Umbilical cord (tissue), 2 donors: Measurements from ENCODE around the gene NHSL1. TPM values are rescaled to one million over a fixed set of nuclear protein-coding genes. Genes with fewer than 3 reads are reported as not detected.
A peak's percentile ranks its signal among the peaks of the same experiment; 100 is the strongest.

Experiments used
- DNase-seq: peaks from one replicate; pipeline ENCODE4 v3.0.0-alpha.2; 2015; ENCODE audit warnings: low spot score
- total RNA-seq: library from RNA; depleted of rRNA; stranded (reverse); fragments of >200 nt; gene quantifications from one replicate; pipeline ENCODE4 v1.2.3, GENCODE V29; 2014; ENCODE audit warnings: low replicate concordance; ENCODE audit not compliant: insufficient read depth

The NHSL1 gene
- total RNA-seq, 1 donor from 2014 or later: 25.8 TPM

DNA sequence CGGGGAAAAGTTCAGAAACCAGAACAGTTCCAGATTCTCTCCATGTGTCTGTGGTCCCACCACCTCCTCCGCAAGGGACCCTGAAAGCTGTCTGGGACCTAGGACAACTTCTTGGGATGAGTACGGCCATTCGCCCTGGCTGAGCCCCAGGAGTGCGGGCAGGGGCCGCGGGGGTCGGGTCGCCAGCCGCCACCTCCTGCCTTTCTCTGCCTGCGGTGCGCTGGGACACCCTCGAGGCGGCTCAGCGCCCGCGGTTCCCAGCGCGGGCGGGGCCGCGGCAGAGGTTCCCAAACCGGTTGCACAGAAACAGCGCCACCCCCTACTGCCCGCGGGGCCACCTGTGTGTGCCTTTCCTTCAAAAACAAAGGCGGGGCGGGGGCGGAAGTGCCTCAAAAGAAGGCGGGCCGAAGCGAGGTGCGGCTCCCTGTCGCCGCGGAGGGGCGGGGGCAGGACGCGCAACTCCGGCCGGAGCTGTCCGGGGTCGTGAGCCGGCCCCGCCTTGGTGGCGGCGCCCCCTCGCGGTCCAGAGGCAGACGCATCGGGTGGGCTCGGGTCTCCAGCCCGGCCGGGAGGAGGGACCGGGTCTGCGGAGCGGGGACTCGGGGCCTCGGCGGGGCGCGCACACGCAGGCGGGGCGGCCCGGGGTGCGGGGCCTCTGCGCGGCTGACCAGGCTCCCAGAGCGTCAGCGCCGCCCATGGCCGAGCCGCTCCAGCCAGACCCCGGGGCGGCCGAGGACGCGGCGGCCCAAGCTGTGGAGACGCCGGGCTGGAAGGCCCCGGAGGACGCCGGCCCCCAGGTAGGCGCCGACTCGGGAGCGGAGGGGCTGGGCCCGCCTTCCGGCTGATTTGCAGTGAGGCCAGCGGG lies 95.3 kb downstream of the NHSL1 start, which contains the start of gene HEBP2:
Gene HEBP2, plus strand, starts transcription at position 423 of the 865 bp plus-strand sequence. Its CDS starts 273 bp downstream, at position 696.
- DNase-seq: peak; percentile 96

DNA sequence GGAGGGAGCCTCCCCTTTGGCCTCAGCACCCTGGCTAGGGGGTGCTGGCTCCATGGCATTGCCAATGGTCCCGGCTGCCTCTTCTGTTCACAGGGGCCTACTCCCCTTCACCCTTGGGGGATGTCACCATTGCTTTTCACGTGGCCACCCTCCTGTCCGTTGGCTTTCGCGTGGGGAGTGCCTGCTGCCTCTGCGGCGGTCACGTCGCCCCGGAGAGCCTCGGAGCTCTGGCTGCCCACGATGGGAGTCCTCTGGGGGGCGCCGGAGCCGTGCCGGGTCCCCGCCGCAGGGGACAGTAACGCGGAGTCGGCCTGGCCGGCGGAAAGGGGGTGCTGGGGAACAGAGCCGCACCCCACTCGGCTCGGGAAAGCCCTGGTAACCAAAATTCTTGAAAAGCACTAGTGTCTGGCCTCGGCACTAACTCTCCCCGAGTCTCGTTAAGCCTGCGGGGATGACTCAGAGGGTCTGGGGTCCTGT lies 95.9 kb downstream of the NHSL1 start:
- peak; percentile 52 for DNase-seq

DNA sequence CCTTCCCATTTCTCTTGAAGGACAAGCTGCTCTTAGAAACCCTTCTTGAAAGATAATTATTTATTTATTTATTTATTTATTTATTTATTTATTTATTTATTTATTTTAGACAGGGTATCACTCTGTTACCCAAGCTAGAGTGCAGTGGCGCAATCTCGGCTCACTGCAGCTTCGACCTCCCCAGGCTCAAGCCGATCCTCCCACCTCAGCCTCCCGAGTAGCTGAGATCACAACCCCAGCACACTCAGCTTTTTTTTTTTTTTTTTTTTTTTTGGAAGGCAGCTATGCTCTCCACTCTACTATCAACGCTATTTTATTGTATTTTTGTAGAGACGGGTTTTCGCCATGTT lies 96.5 kb downstream of the NHSL1 start:
- no peak for DNase-seq

DNA sequence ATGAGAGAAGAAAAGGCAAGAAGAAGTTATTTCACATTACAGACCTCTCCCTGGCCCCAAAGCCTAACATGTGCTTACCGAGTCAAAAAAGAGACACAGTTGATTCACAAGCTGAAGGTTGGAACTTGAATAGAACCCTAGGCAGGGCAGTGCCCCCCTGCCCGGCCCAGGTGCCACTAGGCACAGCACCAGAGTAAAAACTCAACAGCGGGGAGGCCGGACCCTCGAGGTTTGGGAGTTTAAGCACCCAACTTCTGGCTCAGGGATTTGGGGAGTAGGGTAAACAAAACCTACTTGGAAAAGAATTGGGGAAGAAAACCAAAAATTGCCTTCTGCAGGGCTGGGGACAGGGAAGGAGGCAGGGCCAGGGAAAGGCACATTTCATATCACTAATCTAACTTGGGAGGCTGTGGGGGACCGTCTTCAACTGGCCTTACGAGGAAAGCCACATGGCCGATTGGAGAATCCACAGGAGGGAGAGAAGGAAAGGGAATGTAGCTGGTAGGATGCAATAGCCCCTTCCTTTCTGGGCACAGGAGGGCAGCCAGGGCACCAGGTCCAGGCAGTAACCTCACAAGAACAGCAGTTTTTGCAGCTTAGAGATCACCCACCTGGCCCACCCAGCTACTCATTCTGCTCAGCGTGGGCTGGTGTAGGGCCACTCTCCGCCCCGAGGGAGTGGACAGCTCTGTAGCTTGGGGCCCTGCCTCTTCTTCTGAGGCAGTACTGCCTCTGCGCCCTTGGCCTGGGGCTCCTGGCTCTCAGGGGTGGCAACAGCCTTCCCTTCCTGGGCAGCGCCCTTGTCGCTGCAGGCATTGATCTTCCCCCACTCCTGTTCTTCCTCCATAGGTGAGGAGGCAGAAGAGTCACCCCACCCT lies 97.1 kb downstream of the NHSL1 start:
- no peak for DNase-seq

DNA sequence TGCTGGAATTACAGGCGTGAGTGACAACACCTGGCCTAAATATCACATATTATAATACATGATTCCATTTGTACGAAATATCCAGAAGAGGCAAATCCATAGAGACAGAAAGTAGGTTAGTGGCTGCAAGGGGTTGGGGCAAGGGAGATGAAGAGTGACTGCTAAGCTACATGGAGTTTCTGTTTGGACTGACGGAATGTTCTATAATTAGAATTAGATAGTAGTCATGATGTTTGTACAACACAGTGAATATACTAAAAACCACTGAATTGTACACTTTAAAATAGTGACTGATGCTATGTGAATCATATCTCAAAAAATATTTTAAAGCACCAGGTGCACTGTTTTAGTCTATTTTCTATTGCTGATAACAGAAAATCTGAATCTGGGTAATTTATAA lies 99.0 kb downstream of the NHSL1 start:
- no peak for DNase-seq

DNA sequence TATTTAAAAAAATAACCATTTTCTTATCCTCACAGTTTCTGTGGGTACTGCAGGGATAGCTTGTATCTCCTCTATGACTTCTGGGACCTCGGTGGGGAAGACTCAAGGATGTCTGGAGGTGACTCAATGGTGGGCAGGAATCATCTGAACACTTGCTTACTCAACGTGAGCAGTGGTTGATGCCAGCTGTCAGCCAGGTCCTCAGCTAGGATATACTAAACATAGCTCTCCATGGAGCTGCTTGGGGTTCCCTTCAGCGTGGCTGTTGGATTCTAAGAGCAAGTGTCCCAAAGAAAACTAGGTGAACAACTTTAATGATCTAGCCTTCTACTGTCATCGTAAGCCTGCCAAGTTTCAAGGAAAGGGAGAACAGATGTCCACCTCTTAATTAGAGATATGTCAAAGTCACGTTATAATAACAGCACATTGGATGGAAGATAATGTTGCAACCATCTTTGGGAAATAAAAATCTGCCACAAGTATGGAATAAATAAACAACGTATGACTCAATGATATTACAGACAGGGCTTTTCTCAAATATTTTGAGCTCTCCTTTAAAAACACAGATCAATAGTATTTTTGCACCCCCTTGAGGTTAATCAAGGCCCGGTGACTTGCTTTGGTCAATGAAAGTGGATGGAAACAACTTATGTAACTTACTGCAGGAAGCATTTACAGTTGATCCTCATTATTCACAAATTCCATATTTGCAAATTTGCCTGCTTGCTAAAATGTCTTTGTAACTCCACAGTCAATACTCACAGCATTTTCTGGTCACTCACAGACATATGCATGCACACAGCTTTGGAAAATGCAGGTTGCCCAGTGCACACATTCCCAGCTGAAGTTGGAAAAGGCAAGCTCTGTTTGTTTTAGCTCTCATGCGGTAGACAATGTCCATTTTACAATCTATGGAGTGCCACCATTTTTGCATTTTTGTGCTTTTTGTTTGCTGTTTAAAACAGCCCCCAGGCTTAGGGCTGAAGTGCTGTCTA lies 101.9 kb downstream of the NHSL1 start:
- no peak for DNase-seq

DNA sequence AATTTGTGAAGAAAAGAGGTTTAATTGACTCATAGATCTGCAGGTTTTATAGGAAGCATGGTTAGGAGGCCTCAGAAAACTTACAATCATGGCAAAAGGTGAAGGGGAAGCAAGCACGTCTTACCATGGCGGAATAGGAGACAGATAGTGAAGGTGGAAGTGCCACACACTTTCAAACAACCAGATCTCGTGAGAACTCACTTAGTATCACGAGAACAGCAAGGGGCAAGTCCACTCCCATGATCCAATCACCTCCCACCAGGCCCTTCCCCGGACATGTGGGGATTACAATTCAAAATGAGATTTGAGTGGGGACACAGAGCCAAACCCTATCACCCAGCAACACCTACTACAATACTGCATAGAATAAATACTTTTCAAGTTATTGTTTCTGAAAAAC lies 102.6 kb downstream of the NHSL1 start:
- DNase-seq: no peak

DNA sequence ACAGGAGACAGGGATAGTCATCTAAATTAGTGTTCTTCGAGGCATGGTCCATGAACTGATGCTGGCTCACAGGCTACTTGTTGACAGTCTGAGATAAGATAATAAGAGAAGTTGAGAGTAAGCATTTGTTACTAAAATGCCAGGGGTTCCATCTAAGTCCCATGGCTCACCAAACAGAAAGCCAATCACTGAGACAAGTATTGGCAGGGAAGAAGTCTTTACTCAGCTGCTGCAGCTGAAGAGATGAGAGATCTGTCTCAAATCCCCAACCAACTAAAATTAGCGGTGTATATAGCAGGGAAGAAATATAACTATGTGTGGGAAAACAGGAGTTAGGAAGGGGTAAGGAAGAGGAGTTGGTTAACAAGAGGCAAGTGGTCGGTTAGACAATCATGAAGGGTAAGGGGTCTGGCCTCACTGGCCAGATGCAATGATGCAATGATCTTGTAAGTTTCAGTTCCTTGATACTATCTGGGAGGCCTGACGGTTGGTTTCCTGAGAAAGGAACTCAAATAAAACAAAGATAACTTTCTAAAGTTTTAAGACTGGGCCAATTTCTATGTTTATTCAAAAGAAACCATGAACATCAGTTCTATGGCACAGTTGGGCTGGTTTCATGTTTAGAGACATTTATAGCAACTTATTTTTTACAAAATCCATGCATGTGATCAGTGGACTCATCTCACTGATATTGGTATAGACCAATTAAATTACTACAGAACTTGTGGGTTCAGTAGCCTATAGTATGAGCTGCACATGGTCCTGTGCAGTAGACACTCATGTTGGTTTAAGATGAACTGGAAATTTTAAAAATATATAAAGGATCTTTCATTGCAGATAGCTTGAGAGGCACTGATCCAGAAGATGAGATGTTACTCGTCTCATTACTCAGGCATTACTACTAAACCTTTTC lies 105.2 kb downstream of the NHSL1 start:
- DNase-seq: no peak

DNA sequence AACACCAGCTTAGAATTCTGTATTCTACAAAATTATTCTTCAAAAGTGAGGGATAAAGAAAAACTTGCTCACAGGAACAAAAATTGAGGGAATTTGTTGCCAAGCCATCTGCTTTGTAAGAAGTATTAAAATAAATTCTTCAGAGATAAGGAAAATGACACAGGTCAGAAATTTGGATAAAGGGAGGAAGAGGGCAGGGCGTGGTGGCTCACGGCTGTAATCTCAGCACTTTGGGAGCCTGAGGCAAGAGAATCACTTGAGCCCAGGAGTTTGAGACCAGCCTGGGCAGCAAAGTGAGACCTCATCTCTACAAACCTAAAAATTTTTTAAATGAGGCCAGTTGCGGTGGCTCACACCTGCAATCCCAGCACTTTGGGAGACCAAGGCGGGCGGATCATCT lies 109.7 kb downstream of the NHSL1 start:
- DNase-seq: peak; percentile 7

DNA sequence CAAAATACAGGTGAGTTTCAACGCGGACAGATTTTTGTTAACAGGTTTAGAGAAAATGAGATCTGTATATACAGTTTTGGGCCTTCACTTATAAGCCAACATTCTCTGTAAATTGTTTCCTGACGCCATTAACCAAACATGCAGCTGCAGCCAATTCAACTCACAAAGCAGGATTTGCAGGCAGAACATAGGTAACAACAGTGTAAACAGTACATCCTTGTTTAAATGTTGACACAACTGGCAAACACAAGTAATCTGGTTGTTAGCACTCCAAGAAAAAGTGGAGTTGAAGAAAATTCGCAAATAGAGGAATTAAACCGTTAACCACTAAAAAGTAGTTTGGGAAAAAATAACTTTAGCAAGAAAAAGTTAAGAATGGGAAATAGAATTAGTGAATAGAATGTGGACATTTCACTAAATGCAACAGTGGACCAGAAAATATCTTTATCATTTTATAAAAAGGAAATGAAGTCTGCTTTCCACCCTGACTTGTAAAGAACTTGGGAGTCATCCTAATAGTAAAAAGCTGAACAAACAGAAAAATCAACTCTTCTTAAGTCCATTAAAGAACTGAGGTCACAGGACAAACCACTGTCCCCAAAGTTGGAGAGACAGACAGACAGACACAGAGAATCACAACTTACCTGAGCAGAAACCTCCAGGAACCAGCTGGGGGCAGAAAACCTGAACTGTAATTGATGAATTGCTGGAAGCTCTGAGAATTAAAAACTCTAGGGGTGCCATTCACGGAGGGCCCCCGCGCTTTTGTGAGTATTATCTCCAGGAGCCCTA lies 111.5 kb downstream of the NHSL1 start:
- no peak for DNase-seq

DNA sequence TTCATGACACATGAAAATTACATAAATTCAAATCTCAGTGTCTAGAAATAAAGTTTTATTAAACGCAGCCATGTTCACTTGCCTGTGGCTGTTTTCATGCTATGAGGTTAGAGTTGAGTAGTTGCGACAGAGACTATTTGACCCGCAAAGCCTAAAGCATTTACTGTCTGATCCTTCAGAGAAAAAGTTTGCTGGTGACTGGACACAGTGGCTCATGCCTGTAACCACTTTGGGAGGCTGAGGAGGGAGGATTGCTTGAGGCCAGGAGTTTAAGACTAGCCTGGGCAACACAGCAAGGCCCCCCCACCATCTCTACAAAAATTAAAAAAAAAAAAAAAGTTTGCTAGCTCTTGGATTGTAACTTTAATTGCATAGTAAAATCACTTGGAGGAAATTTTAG lies 112.4 kb downstream of the NHSL1 start:
- no peak for DNase-seq

DNA sequence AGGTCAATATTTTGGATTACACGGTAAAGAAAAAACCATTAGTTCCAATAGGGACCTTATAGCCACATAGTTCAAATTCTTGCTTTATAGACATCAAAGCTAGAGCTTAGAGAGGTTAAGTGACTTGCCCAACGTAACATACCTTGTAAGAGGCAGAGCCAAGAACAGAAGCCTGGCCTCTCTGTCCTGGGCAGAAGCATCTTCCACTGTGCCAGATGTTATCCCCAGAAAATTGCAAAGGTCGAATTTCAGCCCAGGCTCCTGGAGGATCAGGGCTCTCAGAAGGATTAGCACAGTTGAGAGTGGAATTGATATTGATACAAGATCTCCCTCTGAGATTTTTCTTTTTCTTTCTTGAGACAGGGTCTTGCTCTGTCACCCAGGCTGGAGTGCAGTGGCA lies 115.5 kb downstream of the NHSL1 start:
- no peak for DNase-seq

DNA sequence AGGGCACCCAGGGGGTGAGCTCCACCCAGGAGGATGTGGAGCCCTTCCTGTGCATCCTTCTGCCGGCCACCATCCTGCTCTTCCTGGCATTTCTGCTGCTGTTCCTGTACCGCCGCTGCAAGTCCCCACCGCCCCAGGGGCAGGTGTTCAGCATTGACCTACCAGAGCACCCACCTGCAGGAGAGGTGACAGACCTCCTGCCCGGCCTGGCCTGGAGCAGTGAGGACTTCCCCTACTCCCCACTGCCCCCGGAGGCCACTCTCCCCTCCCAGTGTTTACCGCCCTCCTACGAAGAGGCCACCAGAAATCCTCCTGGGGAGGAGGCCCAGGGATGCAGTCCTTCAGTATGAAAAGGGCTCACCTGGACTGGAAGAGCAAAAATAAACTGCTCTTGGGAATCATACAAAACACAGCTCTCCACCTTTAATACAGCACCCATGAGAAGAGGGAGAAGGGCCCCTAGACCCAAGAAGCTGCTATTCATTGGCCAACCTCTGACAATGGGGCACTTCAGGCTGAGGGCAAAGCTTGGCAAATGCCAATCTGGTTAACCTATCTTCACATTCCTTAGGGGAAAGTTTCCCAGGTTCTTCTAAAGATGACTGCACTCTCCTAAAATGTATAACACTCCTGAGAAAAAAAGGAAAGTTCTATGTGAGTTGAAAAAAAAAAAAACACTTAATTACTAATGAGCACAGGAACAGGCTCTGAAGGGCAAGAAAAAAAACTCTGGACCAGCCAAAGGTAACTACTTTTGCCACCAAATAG lies 116.6 kb downstream of the NHSL1 start:
- no peak for DNase-seq

DNA sequence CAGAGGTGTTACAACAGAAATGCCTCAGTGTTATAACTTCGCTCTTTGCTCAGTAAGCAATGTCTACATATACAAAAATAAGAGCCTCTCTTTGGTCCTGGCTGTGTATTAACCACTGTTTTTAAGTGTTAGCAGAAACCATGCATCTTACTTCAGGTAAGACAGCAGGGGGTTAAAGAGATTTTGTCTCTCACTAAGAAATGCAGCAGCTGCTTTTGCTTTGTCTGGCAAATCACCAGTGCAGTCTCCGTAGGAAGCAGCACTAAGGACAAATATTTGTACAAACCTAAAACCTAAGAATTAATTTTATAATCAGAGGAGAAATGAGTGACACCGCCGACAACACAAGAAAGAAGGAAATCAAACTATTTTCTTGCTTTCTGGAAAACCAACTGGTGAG lies 120.8 kb downstream of the NHSL1 start:
- DNase-seq: no peak

DNA sequence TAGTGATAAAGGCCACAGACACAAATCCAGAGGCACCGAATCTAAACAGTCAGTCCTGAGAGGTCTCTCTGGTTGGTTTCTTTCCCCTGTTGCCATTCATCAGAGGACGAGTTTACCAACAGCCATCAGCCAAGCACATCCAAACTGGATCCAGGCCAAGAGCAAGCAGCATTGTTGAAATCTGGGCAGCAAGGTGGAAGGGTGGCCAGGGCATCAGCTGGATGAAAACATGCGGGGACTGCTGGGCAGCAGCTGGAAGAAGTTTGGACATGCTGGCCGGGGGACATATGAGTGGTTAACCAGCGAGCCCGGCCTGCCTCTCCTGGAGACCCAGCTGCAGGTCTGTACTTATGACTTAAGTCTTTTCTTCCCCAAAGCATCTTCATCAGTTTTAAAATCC lies 121.5 kb downstream of the NHSL1 start, which contains the start of gene SMIM28:
Gene SMIM28, plus strand, starts transcription at position 62 of the 400 bp plus-strand sequence. Its CDS starts 168 bp downstream, at position 230.
- no peak for DNase-seq

DNA sequence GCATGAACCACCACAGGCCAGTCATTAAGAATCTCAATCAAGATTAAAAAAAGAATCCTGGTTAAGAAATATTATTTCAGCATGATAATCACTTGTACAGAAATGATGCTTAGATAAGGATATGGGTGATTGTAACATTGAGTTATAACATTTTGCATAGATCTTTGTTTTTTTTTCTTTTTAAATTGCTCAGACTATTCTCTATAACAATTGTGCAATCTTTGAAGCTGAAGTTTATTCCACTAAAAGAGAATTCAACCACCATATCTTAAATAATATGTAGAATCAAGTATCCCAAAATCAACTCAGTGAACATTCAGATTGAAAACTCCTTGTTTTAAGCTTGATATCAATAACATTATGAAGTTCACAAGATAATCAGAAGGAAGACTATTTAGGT lies 122.3 kb downstream of the NHSL1 start:
- no peak for DNase-seq

DNA sequence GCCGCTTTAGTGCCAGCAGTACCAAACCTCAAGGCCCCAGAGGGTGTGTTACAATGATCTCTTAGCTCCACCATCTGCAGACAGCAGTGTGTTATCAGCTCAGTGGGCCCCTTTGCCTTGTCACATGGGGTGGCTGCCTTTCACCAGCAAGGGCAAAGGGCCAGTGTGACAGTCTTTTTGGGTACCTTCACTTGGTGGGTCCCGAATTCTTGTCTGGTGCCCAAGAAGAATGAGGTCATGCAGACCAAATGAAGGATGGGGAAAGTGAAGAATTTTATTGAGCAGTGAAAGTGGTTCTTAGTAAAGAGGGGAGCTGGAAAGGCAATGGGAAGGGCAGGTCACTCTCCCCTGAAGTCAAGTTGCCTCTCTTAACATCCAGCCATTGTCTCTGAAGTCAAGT lies 124.5 kb downstream of the NHSL1 start:
- no peak for DNase-seq

DNA sequence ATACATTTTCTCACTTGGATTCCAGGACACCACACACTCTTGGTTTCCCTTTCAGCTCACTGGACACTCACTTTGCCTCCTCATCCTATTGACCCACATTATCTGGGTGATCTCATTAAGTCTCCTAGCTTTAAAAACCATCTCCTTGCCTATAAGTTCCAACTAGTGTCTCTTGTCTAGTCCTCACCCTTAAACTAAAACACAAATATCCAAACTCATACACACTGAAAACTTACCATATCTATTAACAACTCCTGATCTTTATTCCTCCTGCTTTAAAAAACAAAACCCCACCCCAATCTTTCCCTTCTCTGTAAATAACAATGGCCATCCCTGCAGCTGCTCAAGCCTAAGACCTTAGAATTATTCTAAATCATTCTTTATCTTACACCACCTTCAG lies 125.1 kb downstream of the NHSL1 start:
- DNase-seq: no peak
